ENCODE results near the gene SOCS6.

Gene SOCS6

DNA sequence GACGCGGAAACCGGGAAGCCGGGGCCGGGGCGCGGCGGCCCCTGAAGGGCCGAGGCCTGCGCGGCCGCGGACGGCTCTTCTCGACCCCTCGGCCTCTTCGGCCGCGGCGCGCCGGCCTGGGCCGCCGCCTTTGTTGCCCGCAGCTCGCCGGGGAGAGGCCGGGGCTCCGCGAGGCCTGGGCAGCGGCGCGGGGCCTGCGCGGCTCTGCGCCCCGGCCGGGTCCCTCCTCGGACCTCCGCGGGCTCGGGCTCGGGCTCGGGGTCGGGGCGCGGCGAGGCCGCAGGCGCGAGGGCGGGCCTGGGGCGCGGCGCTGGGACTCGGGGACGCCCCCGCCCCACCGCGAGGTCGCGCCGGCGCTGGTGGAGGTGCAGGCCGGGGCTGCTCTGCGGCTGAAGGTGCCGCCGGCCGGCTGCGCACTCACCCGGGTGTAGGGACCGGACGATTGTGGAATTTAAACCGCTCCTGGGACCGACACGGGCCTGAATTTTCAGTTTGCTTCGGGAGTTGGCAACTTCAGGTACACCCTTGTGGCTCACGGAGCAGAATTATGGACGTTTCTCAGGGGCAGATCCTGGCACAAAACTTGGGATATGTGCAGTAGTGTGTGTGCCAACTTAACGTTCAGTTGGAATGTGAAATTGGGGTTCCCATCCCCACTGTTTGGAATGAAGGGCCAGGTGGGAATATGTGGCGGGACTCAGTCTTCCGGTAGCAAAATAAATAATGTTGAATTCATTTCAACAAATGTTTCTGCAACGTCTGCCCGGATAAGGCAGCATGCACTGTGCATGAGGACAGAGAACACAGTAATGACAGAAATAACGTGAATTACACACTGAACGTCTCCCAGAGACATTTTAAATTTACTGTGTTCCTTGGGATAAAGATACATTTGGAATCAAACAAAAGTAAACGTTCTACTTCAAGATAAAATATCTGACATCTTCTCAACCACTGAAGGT is 787 bp downstream of the SOCS6 start:
- peak in 1 of 2 experiments; percentile 16 for DNase-seq

DNA sequence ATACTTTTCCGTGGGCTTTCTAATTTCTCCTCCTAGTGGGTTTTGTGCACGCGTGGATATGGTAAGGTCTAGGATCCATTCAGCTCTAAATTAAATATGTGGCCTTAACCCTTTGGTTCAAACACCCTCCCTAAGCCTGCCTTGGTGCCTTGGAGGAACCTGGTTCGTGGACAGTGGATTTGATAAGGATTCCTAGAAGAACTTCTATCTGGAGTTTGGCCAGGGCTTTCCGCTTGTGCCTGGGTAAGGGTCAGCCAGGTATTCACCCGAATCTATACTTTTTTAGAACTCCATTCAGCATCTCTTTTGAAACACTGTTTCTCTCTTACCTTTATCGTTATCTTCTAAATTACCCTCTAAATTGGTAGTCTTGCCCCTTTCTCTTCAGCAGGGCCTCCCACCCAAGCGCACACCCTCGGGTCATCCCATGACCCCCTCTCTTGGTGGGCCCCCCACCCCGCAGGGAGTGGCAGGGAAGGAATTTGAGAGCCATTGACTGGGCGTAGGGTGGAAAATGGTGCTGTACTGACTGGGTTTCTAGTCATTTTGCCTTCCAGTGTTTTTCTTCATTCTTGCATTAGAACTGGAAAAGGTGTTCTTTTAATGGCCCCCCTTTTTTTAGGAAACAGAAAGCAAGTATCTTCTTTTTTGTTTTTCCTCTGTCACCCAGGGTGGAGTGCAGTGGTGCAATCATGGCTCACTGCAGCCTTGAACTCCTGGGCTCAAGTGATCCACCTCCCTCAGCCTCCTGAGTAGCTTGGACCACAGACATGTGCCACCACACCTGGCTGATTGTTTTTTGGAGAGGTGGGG is 1.8 kb downstream of the SOCS6 start:
- no peak for DNase-seq

DNA sequence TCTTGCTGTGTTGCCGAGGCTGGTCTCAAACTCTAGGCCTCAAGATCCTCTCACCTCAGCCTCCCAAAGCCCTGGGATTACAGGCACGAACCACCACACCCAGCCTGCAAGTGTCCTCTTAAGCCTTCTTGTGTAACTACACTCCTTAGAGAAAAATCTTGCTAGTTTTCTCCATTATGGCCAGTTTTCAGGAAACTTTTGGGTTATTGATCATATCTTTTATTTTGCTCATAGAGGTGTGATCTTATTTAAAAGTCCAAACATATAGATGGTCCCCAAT is 2.4 kb downstream of the SOCS6 start:
- DNase-seq = no peak

DNA sequence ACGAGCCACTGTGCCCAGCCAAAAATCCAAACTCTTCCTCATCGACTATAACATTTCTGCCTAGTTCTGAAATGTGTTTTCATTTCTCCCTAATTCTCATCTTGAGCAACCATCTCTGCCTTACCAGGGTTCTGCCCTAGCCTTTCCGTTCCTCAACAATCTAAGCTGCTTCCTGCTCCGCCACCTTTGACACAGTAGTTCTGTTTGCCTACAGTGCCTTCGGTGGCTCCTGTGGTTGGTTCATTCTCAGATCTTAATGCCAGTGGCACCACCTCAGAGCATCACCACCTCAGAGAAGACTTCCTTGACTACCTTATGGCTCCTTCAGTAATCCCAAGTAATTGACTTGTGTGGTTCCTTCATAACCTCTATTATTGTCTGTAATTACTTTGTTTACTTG is 3.8 kb downstream of the SOCS6 start:
- DNase-seq = no peak

DNA sequence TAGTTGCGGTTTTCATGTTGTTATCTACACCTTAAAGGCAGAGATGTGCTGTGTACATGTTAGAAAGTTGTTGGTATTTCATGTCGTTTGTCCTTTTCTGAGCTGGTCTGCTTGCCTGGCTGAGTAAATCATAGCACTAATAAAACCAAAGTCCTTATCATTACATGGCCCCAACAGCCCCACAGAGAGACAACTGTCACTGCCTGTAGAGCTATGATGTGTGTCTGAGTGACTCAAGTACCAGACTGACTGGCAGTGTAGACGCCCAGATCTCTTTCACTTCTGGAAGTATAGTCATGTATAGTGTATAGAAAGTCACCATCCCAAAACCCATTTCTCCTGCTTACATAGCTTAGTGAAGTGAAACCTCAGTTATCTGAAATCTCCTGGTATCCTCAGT is 4.3 kb downstream of the SOCS6 start:
- DNase-seq = peak in 1 of 2 experiments; percentile 47

DNA sequence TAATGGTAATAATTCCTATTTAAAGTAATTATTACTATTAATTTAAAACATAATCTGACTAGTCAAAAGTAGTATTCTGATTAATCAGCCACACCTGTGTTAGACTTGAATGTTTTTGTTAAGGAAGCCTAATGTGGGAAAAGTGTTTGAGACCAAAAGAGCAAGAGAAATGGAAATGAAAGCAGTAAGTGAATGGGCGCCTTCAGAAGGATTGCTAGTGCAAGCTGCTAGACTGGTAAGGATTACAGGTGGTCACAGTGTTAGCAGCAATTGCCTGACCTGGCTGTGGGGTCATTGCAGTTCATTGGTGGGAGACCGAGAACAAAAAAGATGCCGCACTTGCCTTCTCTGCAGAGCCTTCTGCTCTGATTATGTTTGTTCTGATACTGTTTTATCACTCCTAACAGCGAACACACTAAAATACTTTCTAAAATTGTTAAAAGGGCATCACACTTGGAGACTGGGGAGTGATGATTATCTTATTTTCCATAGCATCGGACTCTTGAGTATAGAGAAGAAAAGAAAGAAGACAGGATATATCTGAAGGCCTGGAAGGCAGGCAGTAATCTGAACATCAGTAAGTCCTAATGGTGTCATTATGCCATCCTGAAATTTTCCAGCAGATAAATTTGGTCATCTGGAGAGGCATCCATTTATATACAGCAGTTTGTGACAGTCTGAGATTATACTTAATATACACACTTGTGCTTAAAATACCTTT is 5.8 kb downstream of the SOCS6 start:
- no peak for DNase-seq

DNA sequence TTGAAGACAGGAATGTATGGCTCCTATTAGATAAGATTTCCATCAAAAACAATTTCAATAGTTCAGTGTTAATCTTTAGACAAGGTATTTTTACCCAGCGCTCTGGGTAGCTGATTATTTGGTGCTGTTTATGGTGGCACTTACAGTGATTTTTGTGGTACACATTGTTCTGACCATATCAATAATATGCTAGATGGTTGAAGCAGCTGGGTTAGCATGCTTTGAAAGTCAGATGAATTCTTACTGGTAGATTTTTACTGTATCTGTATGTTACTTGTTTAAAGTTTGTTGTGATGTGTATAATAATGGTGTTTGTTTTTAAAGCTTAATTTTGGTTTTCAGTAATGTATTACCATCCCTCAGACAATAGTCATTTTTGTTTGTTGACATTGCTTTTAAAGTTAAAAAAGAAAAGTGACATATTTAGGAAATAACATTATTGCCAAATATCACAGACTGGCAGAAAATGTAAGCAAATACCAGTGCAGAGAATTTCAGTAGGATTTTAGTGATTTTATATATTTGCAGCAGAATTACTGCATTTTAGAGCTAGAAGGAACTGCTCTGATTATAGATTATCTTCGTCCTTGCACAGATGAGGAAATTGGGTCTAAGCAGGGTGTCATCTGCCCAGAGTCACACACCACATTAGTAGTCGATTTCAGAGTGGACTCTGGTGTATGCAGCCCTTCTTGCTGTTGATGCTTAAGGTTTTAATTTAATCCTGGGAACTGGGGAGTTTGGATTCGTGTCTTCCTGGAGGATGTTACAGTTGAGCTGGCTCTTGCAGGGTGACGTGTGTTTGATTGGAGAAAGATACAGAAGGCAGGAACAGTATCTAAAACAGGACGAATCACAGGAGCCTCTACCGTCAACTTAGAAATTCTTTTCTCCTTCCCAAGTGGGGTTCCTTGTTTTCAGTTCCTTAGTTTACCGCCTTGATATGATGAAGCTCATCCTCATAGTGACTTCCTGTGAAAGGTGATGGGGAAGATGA is 6.6 kb downstream of the SOCS6 start:
- DNase-seq = no peak

DNA sequence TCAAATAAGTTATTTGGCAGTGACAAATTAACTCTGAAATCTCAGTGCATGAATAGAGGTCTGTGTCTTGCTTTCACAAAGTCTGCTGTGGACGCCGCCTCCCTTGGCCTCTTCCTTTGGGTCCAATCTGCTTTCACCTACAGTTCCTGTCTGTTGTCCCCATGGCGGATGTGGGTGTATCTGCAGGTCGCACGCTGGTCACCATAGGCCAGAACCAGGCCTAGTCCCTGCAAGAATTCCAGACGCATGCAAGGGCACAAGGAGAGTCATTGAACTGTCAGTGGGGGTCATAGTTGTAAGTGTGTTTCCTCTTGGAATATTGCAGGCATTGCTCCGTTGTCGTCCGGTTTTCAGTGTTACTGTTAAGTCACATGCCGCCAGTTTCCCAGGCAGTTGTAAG is 7.4 kb downstream of the SOCS6 start:
- no peak for DNase-seq

DNA sequence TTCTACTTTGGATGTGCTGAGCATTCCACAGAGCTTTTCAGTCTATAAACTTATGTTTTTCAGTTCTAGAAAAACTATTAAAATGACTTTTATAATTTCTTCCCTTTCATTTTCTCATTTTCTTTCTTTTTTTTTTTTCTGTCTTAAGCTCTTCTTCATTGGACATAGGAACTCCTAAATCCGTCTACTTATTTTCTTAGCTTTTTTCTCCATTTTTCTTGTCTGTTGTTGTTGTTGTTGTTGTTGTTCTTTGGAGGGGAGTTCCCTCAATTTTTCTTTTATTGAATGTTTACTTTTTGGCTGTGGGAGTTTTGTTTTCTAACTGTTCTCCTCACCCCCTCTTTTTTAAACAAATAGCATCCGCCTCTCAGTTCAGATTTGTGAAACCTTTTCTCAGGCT is 7.9 kb downstream of the SOCS6 start:
- no peak for DNase-seq

DNA sequence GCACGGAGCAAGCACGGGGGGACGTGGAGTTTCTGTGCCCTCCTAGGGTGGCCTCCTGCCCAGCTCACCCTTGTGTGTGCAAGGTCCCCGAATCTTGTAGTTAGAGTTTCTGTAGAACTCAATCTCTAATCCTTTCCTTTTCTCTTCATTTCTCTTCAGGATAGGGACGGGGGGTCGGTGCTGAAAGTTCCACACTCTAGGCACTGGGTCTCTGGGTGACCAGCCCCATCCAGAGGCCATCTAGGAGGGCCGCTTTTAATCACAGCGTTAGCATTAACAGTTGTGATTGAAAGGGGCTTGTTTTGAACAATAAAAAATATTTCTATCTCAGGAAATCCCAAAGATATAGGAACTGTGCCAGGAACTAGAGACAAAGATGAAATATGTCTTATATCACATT is 10.5 kb downstream of the SOCS6 start:
- DNase-seq = no peak

DNA sequence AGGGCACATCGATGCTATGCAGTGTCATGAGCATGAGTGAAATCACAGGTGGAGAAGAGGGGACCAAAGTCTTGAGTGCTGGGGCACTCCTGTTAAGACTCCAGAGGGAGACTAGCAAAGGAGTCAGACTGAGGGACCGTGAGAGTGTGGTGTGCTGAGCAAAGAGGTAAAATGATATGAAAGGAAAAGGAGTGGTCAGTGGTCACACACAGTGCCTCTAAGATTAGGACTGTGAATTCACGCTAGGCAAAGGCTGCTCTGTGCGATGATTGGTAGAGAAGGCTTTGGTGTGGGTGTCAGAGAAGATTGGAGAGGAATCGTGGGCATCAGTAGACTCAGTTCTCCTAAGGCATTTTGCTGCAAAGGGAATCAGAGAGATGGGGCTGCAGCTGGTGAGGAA is 12.8 kb downstream of the SOCS6 start:
- no peak for DNase-seq

DNA sequence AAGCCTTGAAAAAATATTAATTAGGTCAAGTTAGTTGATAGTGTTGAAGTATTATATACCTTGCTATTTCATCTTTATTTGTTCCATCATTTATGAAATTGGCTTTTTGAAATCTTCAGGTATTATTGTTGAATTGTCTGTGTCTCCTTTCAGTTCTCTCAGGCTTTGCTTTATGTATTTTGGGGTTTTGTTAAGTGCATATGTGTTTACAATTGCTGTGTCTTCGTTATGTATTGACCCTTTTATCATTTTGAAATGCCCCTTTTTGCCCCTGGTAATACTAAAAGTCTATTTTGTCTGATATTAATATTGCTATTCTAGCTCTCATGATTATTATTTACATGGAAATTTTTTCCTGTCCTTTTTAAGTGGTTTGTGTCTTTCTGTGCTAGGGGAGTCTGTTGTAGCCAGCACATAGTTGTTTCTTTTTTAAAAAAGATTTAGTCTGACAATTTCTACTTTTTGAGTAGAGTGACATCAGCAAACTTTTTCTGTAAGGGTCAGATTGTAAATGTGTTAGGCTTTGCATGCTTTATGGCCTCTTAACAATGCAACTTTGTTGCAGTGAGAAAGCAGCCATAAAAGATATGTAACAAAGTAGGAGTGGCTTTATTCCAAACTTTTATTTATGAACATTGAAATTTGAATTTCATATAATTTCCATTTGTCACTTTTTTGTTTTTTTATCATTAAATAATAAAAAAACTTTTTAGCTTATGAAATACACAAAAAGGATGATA is 19.9 kb downstream of the SOCS6 start:
- no peak for DNase-seq

DNA sequence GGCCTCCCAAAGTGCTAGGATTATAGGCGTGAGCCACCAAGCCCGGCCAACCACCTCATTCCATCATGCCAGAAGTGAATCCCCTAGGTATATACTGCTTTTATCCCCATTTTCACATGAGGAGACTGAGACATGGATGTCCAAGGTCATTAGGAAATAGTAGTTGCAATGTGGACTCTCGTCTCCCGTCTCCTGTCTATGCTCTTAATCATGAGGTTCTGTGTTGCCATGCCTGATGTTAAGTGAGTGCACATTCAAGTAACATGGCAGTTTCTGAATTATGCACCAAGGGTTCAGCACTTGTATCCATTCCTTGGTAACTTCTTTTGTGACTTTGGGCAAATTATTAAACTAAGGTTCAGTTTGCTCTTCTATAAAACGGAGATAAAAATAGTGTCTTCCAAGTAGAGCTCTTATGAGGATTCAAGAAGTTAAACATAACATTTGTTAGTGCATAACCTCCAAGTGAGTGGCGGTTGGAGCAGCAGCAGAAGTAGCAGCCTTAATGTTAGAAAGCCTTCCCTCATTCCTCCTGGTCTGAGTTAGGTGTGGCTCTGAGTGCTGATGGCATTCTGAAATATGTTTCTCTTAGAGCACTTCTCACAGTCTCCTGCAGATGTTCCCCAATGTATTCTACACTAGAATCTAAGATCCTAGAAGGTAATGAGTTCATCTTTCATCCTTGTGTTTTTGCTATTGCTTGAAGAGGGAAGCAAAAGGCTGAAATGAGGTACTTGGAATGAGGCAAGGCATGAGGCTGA is 21.9 kb downstream of the SOCS6 start:
- DNase-seq = no peak

DNA sequence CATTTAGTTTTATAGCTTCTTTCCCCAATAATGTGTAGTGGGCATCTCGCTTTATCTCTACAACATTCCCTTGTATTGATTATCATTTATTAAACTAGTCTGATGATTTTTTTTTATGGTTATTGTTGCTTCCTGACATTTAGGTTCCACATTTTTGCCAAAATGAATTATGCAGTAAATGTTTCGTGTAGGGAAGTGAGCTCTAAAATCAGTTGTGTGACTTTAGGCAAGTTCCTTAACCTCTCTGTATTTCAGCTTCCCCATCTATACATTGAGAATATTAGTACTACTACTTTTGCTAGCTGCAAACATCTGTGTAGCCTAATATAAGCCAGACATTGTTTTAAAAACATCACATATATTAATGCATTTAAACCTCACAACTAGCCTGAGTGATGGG is 22.9 kb downstream of the SOCS6 start:
- DNase-seq = no peak

DNA sequence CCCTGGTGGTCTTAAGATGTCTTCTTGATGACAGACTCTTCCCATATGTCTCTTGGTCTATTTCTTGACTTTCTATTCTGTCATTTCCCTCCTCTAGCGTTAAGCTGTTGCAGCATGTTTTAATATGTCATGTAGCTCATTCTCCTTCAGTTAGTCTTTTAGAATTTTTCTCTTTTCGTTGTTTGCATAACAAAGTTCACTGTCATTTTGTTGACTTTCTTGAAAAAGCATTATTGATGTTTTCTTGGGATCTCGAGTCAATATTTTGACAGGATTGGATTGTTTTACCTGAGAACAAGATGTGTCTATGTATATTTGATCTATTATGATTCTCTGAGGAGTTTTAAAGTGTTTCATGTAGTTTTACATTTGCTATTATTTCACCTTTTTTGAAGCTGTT is 24.8 kb downstream of the SOCS6 start:
- DNase-seq = no peak

DNA sequence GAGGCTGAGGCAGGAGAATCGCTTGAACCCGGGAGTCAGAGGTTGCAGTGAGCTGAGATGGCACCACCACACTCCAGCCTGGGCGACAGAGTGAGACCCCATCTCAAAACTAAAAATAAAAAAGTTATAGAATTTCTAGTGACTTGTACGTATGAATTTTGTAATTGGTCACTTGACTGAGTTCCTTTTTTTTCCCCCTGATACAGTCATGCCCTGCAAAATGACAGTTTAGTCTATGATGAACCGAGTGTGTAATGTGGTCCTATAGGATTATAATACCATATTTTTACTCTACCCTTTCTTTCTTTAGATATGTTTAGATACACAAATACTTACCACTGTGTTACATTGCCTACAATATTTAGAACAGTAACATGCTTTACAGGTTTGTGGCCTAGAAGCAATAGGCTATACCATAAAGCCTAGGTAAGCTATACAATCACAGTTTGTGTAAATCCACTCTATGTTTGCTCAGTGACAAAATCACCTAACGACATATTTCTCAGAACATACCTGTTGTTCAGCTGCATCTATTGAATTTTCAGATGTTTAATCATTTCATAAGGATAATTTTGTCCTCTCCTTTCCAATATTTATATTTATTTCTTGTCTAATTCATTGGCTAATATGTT is 25.4 kb downstream of the SOCS6 start:
- no peak for DNase-seq

DNA sequence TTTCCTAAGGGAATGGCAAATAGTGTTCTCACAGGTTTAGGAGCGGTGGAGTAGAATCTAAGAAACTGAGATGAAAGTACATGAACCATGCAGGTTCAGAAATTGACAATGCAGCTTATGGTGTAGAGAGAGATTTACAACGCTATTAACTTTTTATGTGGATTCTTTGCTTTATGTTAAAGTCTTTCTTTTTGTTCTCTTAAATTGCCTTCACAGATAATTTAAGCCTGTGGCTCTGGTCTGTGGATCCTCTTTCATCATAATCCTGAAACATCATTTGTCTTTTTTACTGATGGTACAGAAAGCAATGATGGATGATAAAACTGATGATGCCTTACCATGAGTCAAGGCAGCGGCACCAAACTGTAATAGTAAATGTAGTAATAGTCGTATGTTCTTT is 30.3 kb downstream of the SOCS6 start:
- no peak for DNase-seq

DNA sequence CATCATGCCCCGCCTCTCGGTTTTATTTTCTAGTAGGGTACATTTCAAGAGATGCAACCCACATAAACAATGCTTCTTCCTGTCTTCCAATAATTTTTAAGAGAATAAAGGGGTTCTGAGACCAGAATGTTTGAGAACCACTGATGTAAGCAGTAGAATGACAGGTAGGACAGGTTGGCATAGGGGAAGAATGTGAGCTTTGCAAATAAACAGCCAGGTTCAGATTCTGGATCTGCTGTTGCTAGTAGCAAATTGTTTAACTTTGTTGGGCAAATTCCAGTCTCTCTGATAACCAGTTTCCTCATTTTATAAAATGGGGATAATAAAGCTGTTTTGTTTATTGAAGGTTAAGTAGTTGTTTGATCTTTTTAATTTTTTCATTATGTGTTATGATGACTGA is 32.8 kb downstream of the SOCS6 start:
- no peak for DNase-seq

DNA sequence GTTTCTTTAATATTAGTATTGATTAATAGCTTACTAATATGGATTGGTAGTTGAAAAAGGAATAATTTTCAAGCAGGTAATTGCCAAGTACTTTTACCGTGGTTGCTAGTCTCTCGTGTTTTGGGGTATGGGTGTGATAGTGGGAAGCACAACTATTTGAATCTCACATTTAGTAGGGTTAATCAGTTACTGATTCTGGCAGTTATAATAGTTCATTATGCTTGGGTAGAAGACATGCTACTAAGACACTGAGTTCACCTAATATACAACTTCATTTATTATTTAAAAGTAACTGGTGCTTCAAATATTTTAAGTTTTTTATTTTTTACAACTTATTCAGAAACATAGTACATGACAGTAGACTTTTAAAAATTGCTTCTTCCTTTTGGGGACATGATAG is 33.5 kb downstream of the SOCS6 start:
- no peak for DNase-seq

DNA sequence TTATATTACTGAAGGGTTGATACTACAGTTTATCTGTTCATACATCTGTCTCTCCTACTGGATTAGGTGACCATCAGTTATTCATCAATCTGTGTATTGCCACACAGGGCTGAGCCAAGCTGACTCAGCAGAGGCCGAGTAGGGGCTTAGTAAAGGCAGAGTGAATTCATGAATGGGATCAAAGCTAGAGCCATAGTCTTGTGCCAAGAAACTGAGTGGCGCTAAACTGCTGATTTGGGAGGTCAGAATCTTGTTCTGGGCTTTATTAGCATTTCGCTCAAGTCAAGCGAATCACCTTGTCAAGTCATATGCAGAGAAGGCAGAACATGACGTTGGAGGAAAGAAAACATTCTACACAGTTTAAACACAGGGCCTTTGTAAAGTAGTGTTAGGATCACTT is 34.1 kb downstream of the SOCS6 start:
- no peak for DNase-seq

Data from NCI-H524 (cell line).